Caco-2 (cell line): ENCODE data around the gene MTMR12. TPM values are rescaled to one million over a fixed set of nuclear protein-coding genes. Genes with fewer than 3 reads are reported as not detected.

Experiments used
- BruUV-seq: library from RNA; stranded (reverse); fragments of 400-500 nt; replicated peaks from 2 replicates; lab custom pipeline; 2021; lab: Mats Ljungman, UMichigan
- CTCF ChIA-PET: fragments of 300-600 bp; sonication (Branson Sonifier 250); formaldehyde crosslinking; loops from one replicate; lab custom pipeline; 2022; ENCODE audit warnings: antibody characterized with exemption; lab: Charles Lee
- POLR2A ChIA-PET: fragments of 300-600 bp; sonication (Branson Sonifier 250); formaldehyde crosslinking; loops from one replicate; lab custom pipeline; 2022; ENCODE audit warnings: antibody characterized with exemption; lab: Charles Lee
- DNase-seq, 2 experiments: peaks; one replicate each; pipeline versions ENCODE4 v3.0.0 to v3.0.0-alpha.2; 2020 to 2022
- H3K27me3 ChIP-seq: replicated peaks from 2 replicates; pipeline ENCODE4 v1.6.0; 2011; ENCODE audit warnings: low read length; ENCODE audit not compliant: control insufficient read depth, insufficient read depth
- H3K36me3 ChIP-seq: 2 replicates; pipeline ENCODE4 v1.5.1; 2011; ENCODE audit warnings: low read length; ENCODE audit not compliant: control insufficient read depth, insufficient read depth
- H3K4me1 ChIP-seq: fragments of 250-450 bp; sonication (Bioruptor Pico); 2 replicates; pipeline ENCODE4 v1.5.1; 2020; ENCODE audit warnings: mild to moderate bottlenecking
- H3K4me3 ChIP-seq: 2 replicates; pipeline ENCODE4 v1.5.1; 2011; ENCODE audit warnings: low read depth, mild to moderate bottlenecking, control low read depth, low read length
- H3K9me3 ChIP-seq: fragments of 250-450 bp; sonication (Bioruptor Pico); 2 replicates; pipeline ENCODE4 v1.5.1; 2020; ENCODE audit warnings: mild to moderate bottlenecking, moderate library complexity
- H3K27ac Mint-ChIP-seq: one replicate; pipeline ENCODE4 v1.8.0; 2022; ENCODE audit warnings: mixed read lengths; ENCODE audit not compliant: unreplicated experiment
- H3K27me3 Mint-ChIP-seq: one replicate; pipeline ENCODE4 v1.8.0; 2022; ENCODE audit warnings: mixed read lengths; ENCODE audit not compliant: insufficient read depth, unreplicated experiment
- H3K36me3 Mint-ChIP-seq: one replicate; pipeline ENCODE4 v1.8.0; 2022; ENCODE audit warnings: mild to moderate bottlenecking, mixed read lengths; ENCODE audit not compliant: insufficient read depth, unreplicated experiment
- H3K4me1 Mint-ChIP-seq: one replicate; pipeline ENCODE4 v1.8.0; 2022; ENCODE audit warnings: low read depth, mixed read lengths; ENCODE audit not compliant: unreplicated experiment
- H3K4me3 Mint-ChIP-seq: one replicate; pipeline ENCODE4 v1.8.0; 2022; ENCODE audit warnings: mild to moderate bottlenecking, moderate library complexity, mixed read lengths; ENCODE audit not compliant: unreplicated experiment
- H3K9me3 Mint-ChIP-seq: one replicate; pipeline ENCODE4 v1.8.0; 2022; ENCODE audit warnings: mixed read lengths; ENCODE audit not compliant: unreplicated experiment
- CTCF ChIP-seq, 2 experiments: fragments of 200-600 bp in 1 of 2; IDR thresholded peaks; 1 replicate in 1 of 2; 2 replicates in 1 of 2; pipeline versions ENCODE4 v1.5.1 to v1.8.0; 2011 to 2022; ENCODE audit warnings: antibody characterized with exemption in 1 of 2, control low read depth in 1 of 2, inconsistent platforms in 1 of 2, low read depth in 1 of 2, low read length in 1 of 2, mild to moderate bottlenecking in 1 of 2, moderate library complexity in 1 of 2; ENCODE audit not compliant: insufficient read depth in 1 of 2, severe bottlenecking in 1 of 2, unreplicated experiment in 1 of 2
- intact Hi-C: fragments of 100-400 bp; cut with micrococcal nuclease; formaldehyde crosslinking; loops from one replicate; pipeline ENCODE4 v1.10.0; 2022; ENCODE audit not compliant: unreplicated experiment
- total RNA-seq: library from RNA; stranded (reverse); gene quantifications from 2 replicates; pipeline ENCODE4 v1.2.3, GENCODE V29; 2022

Gene MTMR12
- total RNA-seq, 1 experiment from 2014 or later, result 35.1 TPM

GRCh38 chr5:32202394-32202793, 110.3 kb downstream of the MTMR12 start:
- ChIA-PET POLR2A (no interaction called here), CTCF (no interaction called here)
- DNase-seq, result no peak
- no TSS peak for BruUV-seq
- Histone ChIP-seq H3K4me1 (peaks cover 14% of the 10 kb centered on the region), H3K36me3 (no peaks in the 10 kb centered on the region), H3K4me3 (no peak overlapping the region), H3K9me3 (no peaks in the 10 kb centered on the region), H3K27me3 (no peaks in the 10 kb centered on the region)
- intact Hi-C loops, result no loop called here
- no peaks in the 10 kb centered on the region for H3K36me3 Mint-ChIP-seq
- no peak for TF ChIP-seq CTCF (IDR thresholded peaks at IDR 0.05; ENCODE audit: insufficient read depth in 1 of 2, low read depth in 1 of 2, low read length in 1 of 2, severe bottlenecking in 1 of 2, unreplicated experiment in 1 of 2)
- H3K27ac Mint-ChIP-seq, result no peak overlapping the region
- H3K9me3 Mint-ChIP-seq, result no peaks in the 10 kb centered on the region
- no peak overlapping the region for H3K4me3 Mint-ChIP-seq
- peaks cover 13% of the 10 kb centered on the region for H3K4me1 Mint-ChIP-seq
- H3K27me3 Mint-ChIP-seq, result no peaks in the 10 kb centered on the region

GRCh38 chr5:32201122-32201753, 111.5 kb downstream of the MTMR12 start:
- no peak for DNase-seq
- TF ChIP-seq CTCF (IDR thresholded peaks at IDR 0.05; ENCODE audit: insufficient read depth in 1 of 2, low read depth in 1 of 2, low read length in 1 of 2, severe bottlenecking in 1 of 2, unreplicated experiment in 1 of 2), result no peak
- H3K4me1 ChIP-seq, result peaks cover 14% of the 10 kb centered on the region
- peaks cover 13% of the 10 kb centered on the region for H3K4me1 Mint-ChIP-seq
- H3K4me3 ChIP-seq, result no peak overlapping the region
- no peaks in the 10 kb centered on the region for H3K9me3 Mint-ChIP-seq
- ChIA-PET POLR2A (no interaction called here), CTCF (no interaction called here)
- H3K27me3 Mint-ChIP-seq, result no peaks in the 10 kb centered on the region
- no peaks in the 10 kb centered on the region for H3K36me3 ChIP-seq
- no peaks in the 10 kb centered on the region for H3K27me3 ChIP-seq
- H3K9me3 ChIP-seq, result no peaks in the 10 kb centered on the region
- H3K36me3 Mint-ChIP-seq, result no peaks in the 10 kb centered on the region
- intact Hi-C loops, result no loop called here
- BruUV-seq, result no TSS peak
- H3K27ac Mint-ChIP-seq, result no peak overlapping the region
- no peak overlapping the region for H3K4me3 Mint-ChIP-seq

GRCh38 chr5:32197032-32197431, 115.7 kb downstream of the MTMR12 start:
- H3K27me3 ChIP-seq, result no peaks in the 10 kb centered on the region
- Mint-ChIP-seq H3K27ac (no peak overlapping the region), H3K4me1 (no peaks in the 10 kb centered on the region), H3K36me3 (no peaks in the 10 kb centered on the region), H3K27me3 (no peaks in the 10 kb centered on the region), H3K9me3 (no peaks in the 10 kb centered on the region), H3K4me3 (no peak overlapping the region)
- TF ChIP-seq CTCF (IDR thresholded peaks at IDR 0.05; ENCODE audit: insufficient read depth in 1 of 2, low read depth in 1 of 2, low read length in 1 of 2, severe bottlenecking in 1 of 2, unreplicated experiment in 1 of 2), result no peak
- DNase-seq, result no peak
- ChIA-PET CTCF (no interaction called here), POLR2A (no interaction called here)
- no peaks in the 10 kb centered on the region for H3K36me3 ChIP-seq
- no peak overlapping the region for H3K4me3 ChIP-seq
- H3K9me3 ChIP-seq, result no peaks in the 10 kb centered on the region
- BruUV-seq, result no TSS peak
- intact Hi-C loops, result no loop called here
- peaks cover 10% of the 10 kb centered on the region; the same call in 1 of the 2 replicates for H3K4me1 ChIP-seq
